Neutrophil (primary cell): ENCODE results near the gene PPP2R2C.

Experiments used
- H3K27ac ChIP-seq: fragments of 200-600 bp; sonication (generic); 2 replicates; pipeline ENCODE4 v1.5.1; 2016; ENCODE audit warnings: mild to moderate bottlenecking, moderate library complexity
- H3K27me3 ChIP-seq: fragments of 200-600 bp; sonication (generic); 2 replicates; pipeline ENCODE4 v1.6.0; 2016; ENCODE audit warnings: mild to moderate bottlenecking
- H3K36me3 ChIP-seq: fragments of 200-600 bp; sonication (generic); 2 replicates; pipeline ENCODE4 v1.5.1; 2017
- H3K4me1 ChIP-seq, 2 experiments: fragments of 200-600 bp in 1 of 2; sonication (generic) in 1 of 2; 1 replicate in 1 of 2; 2 replicates in 1 of 2; pipeline versions ENCODE4 v1.5.1 to v1.6.1; 2013 to 2016; ENCODE audit warnings: low read depth in 1 of 2, low read length in 1 of 2, mild to moderate bottlenecking in 1 of 2, moderate library complexity in 1 of 2; ENCODE audit not compliant: control insufficient read depth in 1 of 2, insufficient read depth in 1 of 2
- H3K4me3 ChIP-seq, 2 experiments: fragments of 200-600 bp in 1 of 2; sonication (generic) in 1 of 2; 1 replicate in 1 of 2; 2 replicates in 1 of 2; pipeline ENCODE4 v1.5.1; 2013 to 2016; ENCODE audit warnings: low read depth in 1 of 2, low read length in 1 of 2, mild to moderate bottlenecking in 1 of 2, moderate library complexity in 1 of 2
- H3K9me3 ChIP-seq: fragments of 200-600 bp; sonication (generic); 2 replicates; pipeline ENCODE4 v1.5.1; 2016
- TF ChIP-seq, protein P1 (sequence below): fragments of 200-600 bp; sonication (generic); IDR thresholded peaks from 2 replicates; pipeline ENCODE4 v1.5.1; 2016; ENCODE audit warnings: antibody characterized with exemption

Gene PPP2R2C

DNA sequence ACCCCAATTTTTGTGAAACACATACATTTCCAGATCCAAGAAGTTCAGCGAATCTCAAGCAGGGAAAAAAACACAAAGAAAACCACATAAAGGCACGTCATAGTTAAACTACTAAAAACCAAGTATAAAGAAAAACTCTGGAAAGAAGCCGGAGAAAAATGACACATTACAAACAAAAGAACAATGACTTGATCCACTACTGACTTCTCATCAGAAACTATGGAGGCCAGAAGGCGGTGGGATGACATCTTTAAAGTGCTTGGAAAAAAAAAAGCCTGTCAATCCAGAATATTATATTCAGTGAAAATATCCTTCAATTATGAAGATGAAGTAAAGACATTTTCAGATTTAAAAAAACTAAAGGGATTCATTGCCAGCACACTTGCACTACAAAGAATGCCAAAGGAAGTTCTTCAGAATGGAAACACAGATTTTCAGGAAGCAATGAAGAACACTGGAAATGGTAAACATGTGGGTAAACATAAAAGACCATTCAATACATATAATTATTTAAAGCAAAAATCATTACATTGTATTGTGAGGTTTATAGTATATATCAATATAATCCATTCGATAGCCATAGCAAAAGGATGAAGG lies 32.6 kb upstream of the PPP2R2C start:
- Histone ChIP-seq H3K9me3 (peaks cover 11% of the 10 kb centered on the region), H3K4me1 (no peaks in the 10 kb centered on the region), H3K4me3 (no peak overlapping the region), H3K27me3 (peaks cover 16% of the 10 kb centered on the region), H3K36me3 (no peaks in the 10 kb centered on the region), H3K27ac (no peak overlapping the region)
- TF ChIP-seq, protein P1, sequence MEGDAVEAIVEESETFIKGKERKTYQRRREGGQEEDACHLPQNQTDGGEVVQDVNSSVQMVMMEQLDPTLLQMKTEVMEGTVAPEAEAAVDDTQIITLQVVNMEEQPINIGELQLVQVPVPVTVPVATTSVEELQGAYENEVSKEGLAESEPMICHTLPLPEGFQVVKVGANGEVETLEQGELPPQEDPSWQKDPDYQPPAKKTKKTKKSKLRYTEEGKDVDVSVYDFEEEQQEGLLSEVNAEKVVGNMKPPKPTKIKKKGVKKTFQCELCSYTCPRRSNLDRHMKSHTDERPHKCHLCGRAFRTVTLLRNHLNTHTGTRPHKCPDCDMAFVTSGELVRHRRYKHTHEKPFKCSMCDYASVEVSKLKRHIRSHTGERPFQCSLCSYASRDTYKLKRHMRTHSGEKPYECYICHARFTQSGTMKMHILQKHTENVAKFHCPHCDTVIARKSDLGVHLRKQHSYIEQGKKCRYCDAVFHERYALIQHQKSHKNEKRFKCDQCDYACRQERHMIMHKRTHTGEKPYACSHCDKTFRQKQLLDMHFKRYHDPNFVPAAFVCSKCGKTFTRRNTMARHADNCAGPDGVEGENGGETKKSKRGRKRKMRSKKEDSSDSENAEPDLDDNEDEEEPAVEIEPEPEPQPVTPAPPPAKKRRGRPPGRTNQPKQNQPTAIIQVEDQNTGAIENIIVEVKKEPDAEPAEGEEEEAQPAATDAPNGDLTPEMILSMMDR, result no peak

DNA sequence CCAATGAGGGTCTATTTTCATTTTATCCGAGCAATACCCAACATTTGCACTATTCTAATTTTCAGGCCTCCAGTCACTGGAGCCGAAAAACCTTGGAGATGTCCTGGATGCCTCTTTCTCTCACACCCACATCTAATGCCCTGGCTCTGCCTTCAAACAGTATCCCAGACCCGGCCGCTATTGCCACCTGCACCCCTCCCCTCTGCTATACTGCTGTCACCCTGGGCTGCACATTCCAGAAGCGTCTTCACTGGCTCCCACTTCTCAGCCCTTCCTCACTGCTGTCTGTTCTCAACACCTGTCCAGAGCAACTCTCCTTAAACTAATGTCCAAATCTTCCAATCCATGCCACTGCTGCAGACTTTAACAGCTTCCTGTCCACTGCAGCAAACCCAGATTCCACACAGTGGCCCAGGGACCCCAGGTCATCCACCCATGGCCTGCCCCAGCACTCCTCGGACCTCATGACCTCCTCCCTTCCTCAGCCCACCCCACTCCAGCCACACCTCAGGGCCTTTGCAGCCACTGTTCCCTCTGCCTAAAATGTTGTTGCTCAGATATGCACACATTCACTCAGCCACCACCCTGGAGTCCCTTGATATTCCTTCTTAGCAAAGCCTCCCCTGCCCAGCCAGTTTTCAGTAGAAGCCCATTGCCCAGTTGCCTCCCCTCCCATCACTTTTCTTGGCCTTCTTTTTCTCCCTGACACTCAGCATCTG lies 30.5 kb upstream of the PPP2R2C start:
- Histone ChIP-seq H3K27ac (no peak overlapping the region), H3K27me3 (peaks cover 26% of the 10 kb centered on the region), H3K4me1 (no peaks in the 10 kb centered on the region), H3K4me3 (no peak overlapping the region), H3K36me3 (no peaks in the 10 kb centered on the region), H3K9me3 (peaks cover 11% of the 10 kb centered on the region)
- TF ChIP-seq, protein P1, result no peak

DNA sequence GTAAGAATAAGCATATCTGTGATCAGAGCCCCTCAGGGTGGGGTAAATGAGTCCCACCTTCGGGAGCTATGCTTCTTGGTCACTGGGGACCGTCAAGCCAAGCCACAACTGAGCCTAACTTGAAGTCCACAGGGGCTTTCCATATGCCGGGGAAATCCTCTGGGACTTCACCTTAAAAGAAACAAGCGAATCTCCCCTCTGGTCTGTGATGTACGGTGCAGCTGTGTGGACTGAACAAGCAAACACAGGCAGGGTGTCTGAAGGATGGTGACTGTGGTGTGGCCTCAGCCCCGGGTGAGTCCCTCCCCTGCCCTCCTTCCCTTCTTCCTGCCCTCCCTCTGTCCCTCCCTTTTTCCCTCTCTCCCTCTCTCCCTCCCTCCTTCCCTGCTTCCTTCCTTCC lies 29.7 kb upstream of the PPP2R2C start:
- TF ChIP-seq, protein P1, result no peak
- Histone ChIP-seq H3K9me3 (peaks cover 11% of the 10 kb centered on the region), H3K27ac (no peak overlapping the region), H3K4me1 (no peaks in the 10 kb centered on the region), H3K4me3 (no peak overlapping the region), H3K27me3 (peaks cover 26% of the 10 kb centered on the region), H3K36me3 (no peaks in the 10 kb centered on the region)

DNA sequence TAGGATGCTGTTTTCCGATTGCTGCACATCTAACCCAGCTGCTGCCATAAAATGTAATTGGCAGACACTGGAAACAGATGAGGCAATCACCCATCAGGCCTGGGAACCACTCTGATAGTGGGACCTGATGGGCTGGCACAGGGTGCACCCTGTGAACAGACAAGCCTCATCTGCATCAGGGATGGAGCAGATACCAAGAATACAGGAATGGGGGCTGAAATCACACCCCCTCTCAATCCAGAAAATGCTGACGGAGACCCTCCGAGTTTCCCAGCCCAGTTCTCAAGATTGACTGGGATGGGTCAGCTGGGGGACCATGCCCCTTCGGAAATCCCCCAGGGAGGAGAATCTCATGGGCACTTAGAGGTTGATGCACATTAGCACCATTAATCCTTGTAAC lies 28.8 kb upstream of the PPP2R2C start:
- H3K27ac ChIP-seq, result no peak overlapping the region
- no peaks in the 10 kb centered on the region for H3K4me1 ChIP-seq
- no peak overlapping the region for H3K4me3 ChIP-seq
- peaks cover 26% of the 10 kb centered on the region for H3K27me3 ChIP-seq
- TF ChIP-seq, protein P1, result no peak
- peaks cover 11% of the 10 kb centered on the region for H3K9me3 ChIP-seq
- no peaks in the 10 kb centered on the region for H3K36me3 ChIP-seq

DNA sequence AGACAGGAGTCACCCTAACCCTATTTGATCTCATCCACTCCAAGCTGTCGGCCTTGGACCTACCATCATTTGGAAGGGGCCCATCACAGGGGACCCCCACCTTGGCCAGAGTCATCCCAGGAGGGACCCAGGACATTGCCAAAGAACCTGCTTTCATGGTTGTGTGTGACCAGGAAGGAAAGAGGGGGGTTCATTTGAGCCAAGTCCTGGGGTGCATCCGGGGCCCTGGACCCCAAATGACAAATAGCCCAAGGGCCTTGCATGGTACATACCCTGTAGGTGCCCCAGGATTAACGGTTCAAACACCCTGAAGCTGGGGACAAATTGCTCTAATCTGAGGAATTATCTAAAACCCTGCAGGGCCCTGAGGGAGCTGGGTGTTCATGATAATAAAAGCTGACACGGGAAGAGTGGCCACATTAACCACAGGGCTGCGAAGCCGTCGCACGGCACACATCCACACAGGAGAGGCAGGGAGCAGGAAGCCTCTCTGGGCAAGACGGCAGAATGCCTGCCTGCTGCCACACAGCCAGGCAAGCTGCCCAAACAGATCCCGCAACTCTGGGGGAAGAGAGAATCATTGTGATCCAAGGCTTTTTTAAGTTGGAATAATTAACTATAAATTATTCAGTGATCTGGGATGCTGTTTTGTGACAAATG lies 28.2 kb upstream of the PPP2R2C start:
- no peaks in the 10 kb centered on the region for H3K36me3 ChIP-seq
- H3K4me3 ChIP-seq, result no peak overlapping the region
- no peaks in the 10 kb centered on the region for H3K4me1 ChIP-seq
- peaks cover 9% of the 10 kb centered on the region for H3K9me3 ChIP-seq
- peaks cover 26% of the 10 kb centered on the region for H3K27me3 ChIP-seq
- no peak overlapping the region for H3K27ac ChIP-seq
- TF ChIP-seq, protein P1, result no peak
